HepG2 (cell line): ENCODE data around the gene TOR4A. TPM values are rescaled to one million over a fixed set of nuclear protein-coding genes. Genes with fewer than 3 reads are reported as not detected.
A peak's percentile ranks its signal among the peaks of the same experiment; 100 is the strongest.

ENCODE experiments used
- AKNA ChIP-seq: sonication (generic); formaldehyde crosslinking; IDR thresholded peaks from 2 replicates; pipeline ENCODE4 v1.4.0; 2020; ENCODE audit warnings: missing genetic modification reagents, borderline replicate concordance
- BCL6 ChIP-seq: IDR thresholded peaks from 2 replicates; pipeline ENCODE4 v1.6.1; 2016; ENCODE audit warnings: missing genetic modification reagents, missing compliant biosample characterization
- CREM ChIP-seq, 2 experiments: sonication (generic) in 1 of 2; formaldehyde crosslinking in 1 of 2; IDR thresholded peaks; 2 replicates each; pipeline versions ENCODE4 v1.4.0 to v1.6.1; 2016 to 2020; ENCODE audit warnings: antibody characterized with exemption in 1 of 2, mild to moderate bottlenecking in 1 of 2, missing genetic modification reagents in 1 of 2
- ELF1 ChIP-seq: sonication (generic); formaldehyde crosslinking; IDR thresholded peaks from 2 replicates; pipeline ENCODE4 v1.4.0; 2020; ENCODE audit warnings: missing genetic modification reagents
- FOXA3 ChIP-seq: IDR thresholded peaks from 2 replicates; pipeline ENCODE4 v1.6.1; 2016; ENCODE audit warnings: missing genetic modification reagents, missing compliant biosample characterization
- HCFC1 ChIP-seq: fragments of 150-350 bp; IDR thresholded peaks from 2 replicates; pipeline ENCODE4 v1.6.1; 2014; ENCODE audit warnings: low read depth, low read length
- HDAC1 ChIP-seq: sonication (generic); formaldehyde crosslinking; IDR thresholded peaks from 2 replicates; pipeline ENCODE4 v1.5.1; 2020; ENCODE audit warnings: mild to moderate bottlenecking, missing genetic modification reagents
- HOXA9 ChIP-seq: sonication (generic); formaldehyde crosslinking; IDR thresholded peaks from 2 replicates; pipeline ENCODE4 v1.8.1; 2022; ENCODE audit warnings: missing genetic modification reagents, mild to moderate bottlenecking, moderate library complexity, borderline replicate concordance
- IKZF1 ChIP-seq: fragments of 450-650 bp; IDR thresholded peaks from 2 replicates; pipeline ENCODE4 v1.7.1; 2016
- KAT2B ChIP-seq: fragments of 150-350 bp; IDR thresholded peaks from 2 replicates; pipeline ENCODE4 v1.6.1; 2014; ENCODE audit warnings: low read depth, low read length, borderline replicate concordance
- KDM6A ChIP-seq: IDR thresholded peaks from 2 replicates; pipeline ENCODE4 v1.6.1; 2016; ENCODE audit warnings: low read depth
- LBX2 ChIP-seq: sonication (generic); formaldehyde crosslinking; IDR thresholded peaks from 2 replicates; pipeline ENCODE4 v1.5.0; 2020; ENCODE audit warnings: missing genetic modification reagents, mild to moderate bottlenecking, borderline replicate concordance
- LRRFIP1 ChIP-seq: sonication (generic); formaldehyde crosslinking; conservative IDR thresholded peaks from 2 replicates; pipeline ENCODE4 v1.4.0; 2020; ENCODE audit warnings: missing genetic modification reagents
- MAF1 ChIP-seq: sonication (generic); formaldehyde crosslinking; IDR thresholded peaks from 2 replicates; pipeline ENCODE4 v1.5.0; 2020; ENCODE audit warnings: missing genetic modification reagents, borderline replicate concordance
- NCOA5 ChIP-seq: sonication (generic); formaldehyde crosslinking; IDR thresholded peaks from 2 replicates; pipeline ENCODE4 v1.4.0; 2020; ENCODE audit warnings: missing genetic modification reagents
- NFATC3 ChIP-seq: sonication (generic); formaldehyde crosslinking; IDR thresholded peaks from 2 replicates; pipeline ENCODE4 v1.5.1; 2020; ENCODE audit warnings: mild to moderate bottlenecking, missing genetic modification reagents
- PRMT3 ChIP-seq: sonication (generic); formaldehyde crosslinking; IDR thresholded peaks from 2 replicates; pipeline ENCODE4 v1.8.1; 2022; ENCODE audit warnings: low read depth, mild to moderate bottlenecking, moderate library complexity, missing genetic modification reagents, borderline replicate concordance
- RORA ChIP-seq: sonication (generic); formaldehyde crosslinking; IDR thresholded peaks from 2 replicates; pipeline ENCODE4 v1.5.0; 2020; ENCODE audit warnings: mild to moderate bottlenecking, missing genetic modification reagents, moderate library complexity
- SALL1 ChIP-seq: sonication (generic); formaldehyde crosslinking; IDR thresholded peaks from 2 replicates; pipeline ENCODE4 v1.8.0; 2022; ENCODE audit warnings: mild to moderate bottlenecking, missing genetic modification reagents
- SOX5 ChIP-seq: IDR thresholded peaks from 2 replicates; pipeline ENCODE4 v1.6.1; 2016; ENCODE audit warnings: borderline replicate concordance
- YY1 ChIP-seq: IDR thresholded peaks from 2 replicates; pipeline ENCODE4 v1.6.1; 2011; ENCODE audit warnings: low read length, low read depth, moderate library complexity, mild to moderate bottlenecking; ENCODE audit not compliant: insufficient read depth, insufficient replicate concordance
- ZNF3 ChIP-seq: IDR thresholded peaks from 2 replicates; pipeline ENCODE4 v1.7.0; 2017; ENCODE audit warnings: inconsistent platforms
- ZNF557 ChIP-seq: sonication (generic); formaldehyde crosslinking; IDR thresholded peaks from 2 replicates; pipeline ENCODE4 v1.4.0; 2020; ENCODE audit warnings: missing genetic modification reagents
- ZNF672 ChIP-seq: sonication (generic); formaldehyde crosslinking; IDR thresholded peaks from 2 replicates; pipeline ENCODE4 v1.8.1; 2022; ENCODE audit warnings: missing genetic modification reagents
- ZNF790 ChIP-seq: sonication (generic); formaldehyde crosslinking; IDR thresholded peaks from 2 replicates; pipeline ENCODE4 v1.8.0; 2022; ENCODE audit warnings: missing genetic modification reagents, mild to moderate bottlenecking, borderline replicate concordance
- polyA plus RNA-seq, 8 experiments: library from polyadenylated mRNA; depleted of rRNA in 3 of 8; stranded (reverse) in 7 of 8; unstranded in 1 of 8; fragments of >200 nt; fragmentation: Illumina TruSeq in 4 of 8; extraction: Trizol in 4 of 8; gene quantifications; 2 replicates each; pipeline versions ENCODE4 v1.2.1 to v1.2.3, GENCODE V29; 2011 to 2016; ENCODE audit warnings: low read depth in 4 of 8, missing spikeins in 1 of 8, mixed read lengths in 1 of 8; ENCODE audit not compliant: insufficient read depth in 1 of 8
- total RNA-seq, 5 experiments: library from RNA; depleted of rRNA; stranded (reverse); fragments of >200 nt; fragmentation: Illumina TruSeq; extraction: Trizol; gene quantifications; 2 replicates each; pipeline ENCODE4 v1.2.3, GENCODE V29; 2016; ENCODE audit warnings: low read depth in 1 of 5

The TOR4A gene
- total and polyA plus RNA-seq, 2 of the 13 experiments (the other 11 are each of a cell fraction or from before 2014, with no cell fraction given): 11.1 to 14.2 TPM

DNA sequence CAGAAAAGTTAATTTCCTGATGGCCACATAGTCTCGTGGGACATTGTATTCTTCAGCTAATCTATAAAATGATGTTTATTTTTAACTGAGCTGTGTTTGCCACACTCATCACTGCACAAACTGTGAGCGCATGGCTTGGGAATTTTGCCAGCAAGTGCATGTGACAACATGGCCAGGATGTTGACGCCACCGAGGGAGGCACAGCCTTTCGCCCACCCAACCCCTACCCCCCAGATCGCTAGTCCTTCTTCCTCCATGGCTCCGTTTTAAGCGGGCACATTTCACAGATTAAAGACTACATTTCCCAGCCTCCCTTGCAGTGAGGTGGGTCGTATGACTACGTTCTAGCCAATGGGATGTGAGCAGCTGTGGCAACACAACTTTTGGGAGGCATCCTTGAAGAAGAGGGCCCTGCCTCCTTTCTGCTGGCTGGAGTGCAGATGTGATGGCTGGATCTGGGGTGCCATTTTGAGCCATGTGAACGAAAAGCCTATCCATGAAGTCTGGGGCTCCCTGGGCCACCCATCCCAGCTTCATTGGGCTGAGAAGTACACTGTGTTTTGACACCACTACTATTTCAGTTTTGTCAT, 16.7 kb downstream of the TOR4A start (continued):
- TF ChIP-seq YY1 (peak; percentile 61), ZNF3 (CRISPR knock-in tag) (0 out of 2 replicates have a peak, but pooled peaks have one; percentile 58), LRRFIP1 (CRISPR knock-in tag) (no peak), HCFC1 (peak; percentile 81), PRMT3 (CRISPR knock-in tag) (no peak), CREM (IDR thresholded peaks at IDR 0.05) (peak; percentile 70), CREM (CRISPR knock-in tag; IDR thresholded peaks at IDR 0.05) (no peak), ZNF790 (CRISPR knock-in tag) (no peak), NFATC3 (CRISPR knock-in tag) (no peak), RORA (CRISPR knock-in tag) (no peak), SOX5 (no peak), ZNF557 (CRISPR knock-in tag) (no peak), AKNA (CRISPR knock-in tag) (no peak), BCL6 (CRISPR knock-in tag) (no peak), HOXA9 (CRISPR knock-in tag) (no peak), KDM6A (CRISPR knock-in tag) (no peak), ELF1 (0 out of 2 replicates have a peak, but pooled peaks have one; percentile 22), ZNF672 (CRISPR knock-in tag) (no peak), MAF1 (CRISPR knock-in tag) (no peak), SALL1 (peak; percentile 52; the same call in 1 of the 2 replicates), NCOA5 (CRISPR knock-in tag) (no peak), KAT2B (no peak), IKZF1 (no peak), LBX2 (CRISPR knock-in tag) (no peak), FOXA3 (CRISPR knock-in tag) (0 out of 2 replicates have a peak, but pooled peaks have one; percentile 8), HDAC1 (CRISPR knock-in tag) (0 out of 2 replicates have a peak, but pooled peaks have one; percentile 32)
